CD4-positive, alpha-beta T cell (primary cell): ENCODE results near the gene IL17F. TPM values are rescaled to one million over a fixed set of nuclear protein-coding genes. Genes with fewer than 3 reads are reported as not detected.

Source experiments
- ATAC-seq: fragments of 200-7000 bp; cut with Tn5 transposase; one replicate; pipeline ENCODE4 v1.10.0; 2022; ENCODE audit warnings: mild to moderate bottlenecking; ENCODE audit not compliant: poor library complexity
- CTCF ChIA-PET: fragments of 350-600 bp; sonication (Branson Sonifier 250); formaldehyde crosslinking; loops from one replicate; lab custom pipeline; 2021; ENCODE audit warnings: antibody characterized with exemption, inconsistent platforms; lab: Charles Lee
- POLR2A ChIA-PET: fragments of 350-600 bp; sonication (Branson Sonifier 250); formaldehyde crosslinking; loops from one replicate; lab custom pipeline; 2021; ENCODE audit warnings: antibody characterized with exemption, inconsistent platforms; lab: Charles Lee
- DNase-seq, 14 experiments: peaks; one replicate each; pipeline ENCODE4 v3.0.0-alpha.2; 2013 to 2020; ENCODE audit warnings: mixed read lengths in 2 of 14
- H3K27ac ChIP-seq, 2 donors: one replicate each; pipeline versions ENCODE4 v1.5.1 to v1.7.0; 2013; ENCODE audit warnings: low read length in 2 of 2, low read depth in 1 of 2, mild to moderate bottlenecking in 1 of 2
- H3K27me3 ChIP-seq, 2 experiments: 1 replicate in 1 of 2; 2 replicates in 1 of 2; pipeline versions ENCODE4 v1.6.1 to v1.7.0; 2013; ENCODE audit warnings: low read length in 2 of 2, control low read depth in 1 of 2, mild to moderate bottlenecking in 1 of 2, moderate library complexity in 1 of 2; ENCODE audit not compliant: insufficient read depth in 2 of 2, control insufficient read depth in 1 of 2
- H3K36me3 ChIP-seq: one replicate; pipeline ENCODE4 v1.6.1; 2013; ENCODE audit warnings: low read length, control low read depth; ENCODE audit not compliant: insufficient read depth
- H3K4me1 ChIP-seq: one replicate; pipeline ENCODE4 v1.6.1; 2013; ENCODE audit warnings: low read length, control low read depth; ENCODE audit not compliant: insufficient read depth
- H3K4me3 ChIP-seq: one replicate; pipeline ENCODE4 v1.5.1; 2013; ENCODE audit warnings: mild to moderate bottlenecking, low read length, moderate library complexity
- H3K9me3 ChIP-seq, 2 experiments: 1 replicate in 1 of 2; 2 replicates in 1 of 2; pipeline versions ENCODE4 v1.6.1 to v1.7.0; 2013; ENCODE audit warnings: low read length in 2 of 2, mild to moderate bottlenecking in 2 of 2, control low read depth in 1 of 2, moderate library complexity in 1 of 2; ENCODE audit not compliant: control insufficient read depth in 1 of 2, insufficient read depth in 1 of 2
- H3K27ac Mint-ChIP-seq: one replicate; pipeline ENCODE4 v1.8.0; 2020; ENCODE audit warnings: mixed read lengths
- H3K27me3 Mint-ChIP-seq: one replicate; pipeline ENCODE4 v1.8.0; 2021; ENCODE audit warnings: mixed read lengths
- H3K36me3 Mint-ChIP-seq: one replicate; pipeline ENCODE4 v1.8.0; 2021; ENCODE audit warnings: low read depth, mixed read lengths
- H3K4me1 Mint-ChIP-seq: one replicate; pipeline ENCODE4 v1.8.0; 2021; ENCODE audit warnings: low read depth, mixed read lengths
- H3K4me3 Mint-ChIP-seq: one replicate; pipeline ENCODE4 v1.8.0; 2020; ENCODE audit warnings: mild to moderate bottlenecking, mixed read lengths
- H3K9me3 Mint-ChIP-seq: one replicate; pipeline ENCODE4 v1.8.0; 2020; ENCODE audit warnings: mixed read lengths
- intact Hi-C, 2 experiments: fragments of 100-400 bp; cut with DNase I in 1 of 2; cut with micrococcal nuclease in 1 of 2; formaldehyde crosslinking; loops; one replicate each; pipeline versions ENCODE4 v1.15.1 to v1.9.0; 2023 to 2025; cut with DNase I, micrococcal nuclease
- total RNA-seq, 174 experiments: library from RNA in 2 of 174; stranded (reverse) in 2 of 174; gene quantifications; one replicate each; pipeline ENCODE4 v1.2.3 and lab custom pipeline; 2021 to 2026
- TF ChIP-seq, protein P1 (sequence below): fragments of 200-600 bp; IDR thresholded peaks from one replicate; pipeline ENCODE4 v1.8.0; 2022; ENCODE audit warnings: antibody characterized with exemption, mild to moderate bottlenecking

Gene IL17F
- total RNA-seq, 2 experiments from 2014 or later: not detected

DNA sequence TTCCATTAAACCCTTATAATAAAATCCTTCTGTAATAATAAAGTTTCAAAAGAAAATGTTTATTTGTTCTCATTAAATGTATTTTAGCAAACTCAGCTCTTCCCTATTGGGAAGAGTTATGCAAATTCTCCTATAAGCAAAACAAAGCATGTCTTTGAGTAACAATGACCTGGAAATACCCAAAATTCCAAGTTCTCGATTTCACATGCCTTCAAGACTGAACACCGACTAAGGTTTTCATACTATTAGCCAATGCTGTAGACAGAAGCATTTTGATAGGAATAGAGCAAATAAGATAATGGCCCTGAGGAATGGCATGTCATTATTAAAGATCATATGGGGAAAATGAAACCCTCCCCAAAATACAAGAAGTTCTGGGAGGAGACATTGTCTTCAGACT is 54.3 kb downstream of the IL17F start:
- Mint-ChIP-seq H3K27me3 (peaks cover 21% of the 10 kb centered on the region), H3K4me3 (no peak overlapping the region), H3K27ac (no peak overlapping the region), H3K36me3 (no peaks in the 10 kb centered on the region), H3K9me3 (no peaks in the 10 kb centered on the region), H3K4me1 (no peaks in the 10 kb centered on the region)
- intact Hi-C loops: no loop called here
- ChIA-PET CTCF (no interaction called here), POLR2A (no interaction called here)
- Histone ChIP-seq H3K4me1 (no peaks in the 10 kb centered on the region), H3K36me3 (no peaks in the 10 kb centered on the region), H3K9me3 (no peaks in the 10 kb centered on the region), H3K27ac (no peak overlapping the region), H3K4me3 (no peak overlapping the region), H3K27me3 (peaks cover 0 to 5% of the 10 kb centered on the region in 2 experiments)
- TF ChIP-seq, protein P1, sequence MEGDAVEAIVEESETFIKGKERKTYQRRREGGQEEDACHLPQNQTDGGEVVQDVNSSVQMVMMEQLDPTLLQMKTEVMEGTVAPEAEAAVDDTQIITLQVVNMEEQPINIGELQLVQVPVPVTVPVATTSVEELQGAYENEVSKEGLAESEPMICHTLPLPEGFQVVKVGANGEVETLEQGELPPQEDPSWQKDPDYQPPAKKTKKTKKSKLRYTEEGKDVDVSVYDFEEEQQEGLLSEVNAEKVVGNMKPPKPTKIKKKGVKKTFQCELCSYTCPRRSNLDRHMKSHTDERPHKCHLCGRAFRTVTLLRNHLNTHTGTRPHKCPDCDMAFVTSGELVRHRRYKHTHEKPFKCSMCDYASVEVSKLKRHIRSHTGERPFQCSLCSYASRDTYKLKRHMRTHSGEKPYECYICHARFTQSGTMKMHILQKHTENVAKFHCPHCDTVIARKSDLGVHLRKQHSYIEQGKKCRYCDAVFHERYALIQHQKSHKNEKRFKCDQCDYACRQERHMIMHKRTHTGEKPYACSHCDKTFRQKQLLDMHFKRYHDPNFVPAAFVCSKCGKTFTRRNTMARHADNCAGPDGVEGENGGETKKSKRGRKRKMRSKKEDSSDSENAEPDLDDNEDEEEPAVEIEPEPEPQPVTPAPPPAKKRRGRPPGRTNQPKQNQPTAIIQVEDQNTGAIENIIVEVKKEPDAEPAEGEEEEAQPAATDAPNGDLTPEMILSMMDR: no peak
- no peak for DNase-seq
- no peak for ATAC-seq

DNA sequence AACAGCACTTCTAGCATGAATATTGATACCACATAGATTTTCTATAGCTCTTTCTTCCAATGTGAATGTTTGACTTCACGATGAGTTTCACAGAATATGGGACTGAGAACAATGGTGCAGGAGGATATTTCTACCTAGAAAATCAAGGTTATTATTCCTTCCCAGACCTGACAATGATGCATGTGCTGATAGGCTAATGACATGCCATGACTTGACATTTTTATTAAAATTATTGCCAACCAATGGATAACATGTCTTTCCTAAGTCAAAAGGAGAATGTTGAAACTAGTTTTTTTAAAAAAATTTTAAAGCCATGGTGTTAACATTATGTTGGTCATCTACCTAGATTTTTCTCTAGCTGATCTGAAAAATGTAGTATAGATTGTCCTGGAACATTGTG is 57.2 kb downstream of the IL17F start:
- Histone ChIP-seq H3K27ac (no peak overlapping the region), H3K27me3 (peaks cover 0 to 5% of the 10 kb centered on the region in 2 experiments), H3K9me3 (no peaks in the 10 kb centered on the region), H3K4me3 (no peak overlapping the region), H3K4me1 (no peaks in the 10 kb centered on the region), H3K36me3 (no peaks in the 10 kb centered on the region)
- intact Hi-C loops: no loop called here
- DNase-seq (no peak), ATAC-seq (no peak)
- no peaks in the 10 kb centered on the region for H3K4me1 Mint-ChIP-seq
- TF ChIP-seq, protein P1: no peak
- POLR2A ChIA-PET: no interaction called here
- peaks cover 21% of the 10 kb centered on the region for H3K27me3 Mint-ChIP-seq
- CTCF ChIA-PET: no interaction called here
- no peak overlapping the region for H3K27ac Mint-ChIP-seq
- no peaks in the 10 kb centered on the region for H3K9me3 Mint-ChIP-seq
- H3K4me3 Mint-ChIP-seq: no peak overlapping the region
- H3K36me3 Mint-ChIP-seq: no peaks in the 10 kb centered on the region

Other genes starting within 250 kb of the IL17F start
- under 1 TPM in 1 of 2 experiments, not detected in 1; 0.03 TPM for gene PKHD1, start 156.9 kb downstream of the IL17F start, total RNA-seq
- gene IL17A, start 58.1 kb downstream of the IL17F start, total RNA-seq: under 1 TPM in 1 of 2 experiments, not detected in 1; 0.14 TPM
- gene MCM3, start 40.2 kb upstream of the IL17F start, total RNA-seq: 10 to 100 TPM in 1 of 2 experiments, 1 to 10 TPM in 1; 9.3 to 10.1 TPM
- 1 to 10 TPM; 1.8 to 1.9 TPM for gene PAQR8, start 117.7 kb upstream of the IL17F start, total RNA-seq
- gene EFHC1, start 175.8 kb upstream of the IL17F start, total RNA-seq: 1 to 10 TPM; 3.4 to 4.8 TPM